Measurements from ENCODE around the gene BRSK2.

Gene BRSK2

GRCh38 chr11:1479006-1479677 is 89.4 kb downstream of the BRSK2 start:
- H3K27ac ChIP-seq: no peak overlapping the region
- peak; percentile 13; the same call in 1 of the 2 replicates for TF ChIP-seq CTCF (conservative IDR thresholded peaks at IDR 0.05)

- H3K27ac ChIP-seq: no peak overlapping the region
- TF ChIP-seq CTCF (conservative IDR thresholded peaks at IDR 0.05): no peak
Observed at GRCh38 chr11:1479678-1480118, 90.0 kb downstream of the BRSK2 start.

- no peak overlapping the region for H3K27ac ChIP-seq
- no peak for TF ChIP-seq CTCF (conservative IDR thresholded peaks at IDR 0.05)
Observed at GRCh38 chr11:1480191-1480554, 90.4 kb downstream of the BRSK2 start.

- H3K27ac ChIP-seq: no peak overlapping the region
- TF ChIP-seq CTCF (conservative IDR thresholded peaks at IDR 0.05): no peak
Observed at GRCh38 chr11:1480555-1481482, 91.1 kb downstream of the BRSK2 start.

GRCh38 chr11:1481483-1481825 is 91.7 kb downstream of the BRSK2 start:
- TF ChIP-seq CTCF (conservative IDR thresholded peaks at IDR 0.05): no peak
- no peak overlapping the region for H3K27ac ChIP-seq

GRCh38 chr11:1481861-1482441 is 92.2 kb downstream of the BRSK2 start:
- H3K27ac ChIP-seq: no peak overlapping the region
- no peak for TF ChIP-seq CTCF (conservative IDR thresholded peaks at IDR 0.05)

Data from VCaP (cell line).